GM19467 (cell line): ENCODE data around the gene ST3GAL2.
"Not testable (repeated sequence)": the region's sequence is repeated elsewhere in the genome, so short reads cannot be mapped to it uniquely, and the experiment has no call there.

Experiments used
- ATAC-seq: cut with Tn5 transposase; IDR thresholded peaks from one replicate; pipeline ENCODE4 v1.9.1; 2021; ENCODE audit warnings: mild to moderate bottlenecking, moderate library complexity; ENCODE audit not compliant: unreplicated experiment

ST3GAL2 gene

DNA sequence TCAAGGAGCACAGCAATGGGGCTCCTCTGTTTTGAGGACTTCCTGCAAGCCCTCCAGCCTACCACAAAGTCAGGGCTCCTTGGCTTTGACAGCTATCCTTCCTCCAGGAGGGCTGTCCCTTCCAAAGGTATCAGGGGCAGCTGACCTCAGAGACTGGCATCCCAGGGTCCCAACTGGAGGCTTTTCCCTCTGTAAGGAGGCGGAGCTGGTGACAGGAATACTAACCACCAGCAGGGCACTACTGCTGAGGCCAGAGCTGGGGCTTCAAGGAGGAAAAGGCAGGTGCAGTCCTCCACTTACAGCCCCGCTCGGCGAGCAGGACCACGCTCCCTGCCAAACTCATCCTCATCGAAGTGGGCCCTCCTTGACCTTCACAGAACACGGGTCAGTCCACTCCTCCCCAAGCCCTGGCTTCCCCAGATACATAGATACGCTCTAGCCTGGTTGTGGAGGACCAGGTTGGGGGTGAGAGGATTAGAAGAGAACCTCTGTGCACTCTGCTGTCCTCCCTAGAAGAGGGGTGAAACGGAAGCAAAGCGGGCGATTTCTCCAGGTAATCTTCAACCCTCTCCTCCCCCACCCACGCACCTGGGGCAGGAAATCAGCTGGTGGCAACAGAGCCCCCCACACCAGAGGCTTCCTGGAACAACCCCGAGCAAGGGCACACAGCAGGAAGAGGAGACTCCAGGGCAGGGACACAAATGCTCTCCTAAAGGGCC, 20.5 kb downstream of the ST3GAL2 start:
- no peak for ATAC-seq

DNA sequence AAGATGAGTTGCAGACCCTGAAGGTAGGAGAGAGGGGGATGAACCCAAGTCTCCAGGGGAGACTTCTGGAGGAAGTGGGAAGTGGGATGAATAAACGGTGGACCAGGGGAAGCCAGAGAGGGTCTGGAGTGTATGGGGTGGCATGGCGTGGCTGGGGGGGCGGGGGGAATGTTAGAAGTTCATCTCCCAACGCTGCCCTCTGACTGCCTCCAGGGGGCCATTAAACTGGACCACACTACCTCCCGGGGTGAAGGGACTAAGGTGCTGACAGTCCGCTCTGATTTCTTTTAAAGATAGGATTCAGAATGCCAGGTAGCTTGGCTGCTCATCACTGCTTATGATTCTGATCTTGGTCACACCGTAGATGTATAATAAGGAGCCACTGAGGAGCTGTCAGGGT, 21.2 kb downstream of the ST3GAL2 start:
- no peak for ATAC-seq

DNA sequence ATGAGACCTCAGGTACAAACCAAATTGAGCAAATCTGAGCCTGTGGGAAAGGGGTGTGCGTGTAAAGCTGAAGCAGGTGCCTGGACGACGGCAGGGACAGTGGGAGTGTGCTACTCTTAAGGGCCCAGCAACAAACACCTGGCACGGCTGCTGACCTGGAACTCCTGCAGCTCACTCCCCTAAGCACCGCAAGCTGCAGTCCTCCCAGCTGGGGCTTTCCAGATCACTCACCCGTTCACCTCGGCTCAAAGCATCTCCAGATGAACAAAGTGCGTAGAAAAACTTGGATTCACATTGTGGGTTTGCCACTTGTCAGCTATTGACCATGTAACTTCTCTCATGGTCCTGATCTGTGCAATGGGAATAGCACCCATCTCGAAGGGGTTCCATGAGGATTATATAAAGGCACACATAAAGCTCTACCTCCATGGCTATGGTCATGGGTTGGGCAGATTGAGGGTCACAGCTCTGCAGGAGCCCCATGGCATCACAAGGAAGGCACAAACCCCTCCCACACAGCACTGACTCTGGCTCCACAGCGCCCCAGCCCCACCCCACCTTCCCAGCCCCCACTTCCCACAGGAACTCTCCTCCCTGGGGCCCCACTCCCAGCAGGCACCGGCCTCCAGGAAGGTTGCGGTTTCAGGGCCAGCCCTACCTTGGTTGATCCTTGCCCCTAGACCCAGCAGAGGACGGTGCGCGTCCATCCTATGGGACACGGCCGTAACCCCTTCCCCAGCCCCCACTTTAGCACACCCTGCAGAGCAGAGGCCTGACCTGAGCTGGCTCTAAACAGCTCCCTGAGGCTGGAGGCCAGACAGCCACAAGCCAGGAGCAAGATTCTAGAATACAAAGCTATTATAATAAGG, 21.9 kb downstream of the ST3GAL2 start:
- ATAC-seq, result peak; percentile 75

DNA sequence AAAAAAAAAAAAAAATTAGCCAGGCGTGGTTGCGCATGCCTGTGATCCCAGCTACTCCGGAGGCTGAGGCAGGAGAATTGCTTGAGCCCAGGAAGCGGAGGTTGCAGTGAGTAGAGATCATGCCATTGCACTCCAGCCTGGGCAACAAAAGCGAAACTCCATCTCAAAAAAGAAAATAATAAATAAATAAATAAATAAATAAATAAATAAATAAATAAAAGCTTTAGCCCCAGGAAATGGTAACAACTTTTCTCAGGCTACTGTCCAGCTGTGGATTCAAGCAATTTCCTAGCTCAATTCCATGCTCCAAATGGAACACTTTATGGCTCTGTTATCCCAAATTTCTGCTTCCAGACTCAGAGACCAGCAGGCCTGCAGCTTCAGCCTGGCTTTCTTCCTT, 25.3 kb downstream of the ST3GAL2 start:
- not testable (repeated sequence) for ATAC-seq

DNA sequence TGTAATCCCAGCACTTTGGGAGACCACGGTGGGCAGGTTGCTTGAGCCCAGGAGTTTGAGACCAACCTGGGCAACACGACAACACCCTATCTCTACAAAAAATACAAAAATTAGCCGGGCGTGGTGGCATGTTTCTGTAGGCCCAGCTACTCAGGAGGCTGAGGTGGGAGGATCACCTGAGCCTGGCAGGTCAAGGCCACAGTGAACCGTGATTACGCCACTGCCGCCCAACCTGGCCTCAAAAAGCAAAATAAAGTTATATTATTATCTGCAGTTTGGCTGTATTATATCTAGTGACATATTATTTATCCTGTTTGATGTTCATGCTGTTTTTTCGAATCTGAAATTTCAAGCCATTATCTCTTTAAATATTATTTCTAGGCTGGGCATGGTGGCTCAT, 26.5 kb downstream of the ST3GAL2 start:
- ATAC-seq, result no peak

DNA sequence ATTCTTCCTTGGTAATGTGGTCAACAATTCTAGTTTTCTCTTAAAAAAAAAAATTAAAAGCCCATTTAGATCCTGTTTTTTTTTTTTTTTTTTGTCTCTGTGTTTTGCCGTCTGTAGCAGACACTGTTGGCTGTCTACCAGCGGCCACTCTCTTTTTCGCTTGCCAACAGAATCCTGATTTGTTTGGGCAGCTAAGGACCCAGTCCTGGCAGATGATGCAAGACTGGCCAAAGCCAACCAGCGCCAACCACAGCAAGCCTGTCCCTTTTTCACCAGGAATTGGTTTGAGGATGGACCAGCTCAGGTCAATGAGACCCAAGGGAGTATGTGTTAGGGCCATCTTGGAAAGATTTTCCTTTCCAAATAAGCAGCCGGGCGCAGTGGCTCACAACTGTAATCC, 28.2 kb downstream of the ST3GAL2 start:
- ATAC-seq, result no peak

DNA sequence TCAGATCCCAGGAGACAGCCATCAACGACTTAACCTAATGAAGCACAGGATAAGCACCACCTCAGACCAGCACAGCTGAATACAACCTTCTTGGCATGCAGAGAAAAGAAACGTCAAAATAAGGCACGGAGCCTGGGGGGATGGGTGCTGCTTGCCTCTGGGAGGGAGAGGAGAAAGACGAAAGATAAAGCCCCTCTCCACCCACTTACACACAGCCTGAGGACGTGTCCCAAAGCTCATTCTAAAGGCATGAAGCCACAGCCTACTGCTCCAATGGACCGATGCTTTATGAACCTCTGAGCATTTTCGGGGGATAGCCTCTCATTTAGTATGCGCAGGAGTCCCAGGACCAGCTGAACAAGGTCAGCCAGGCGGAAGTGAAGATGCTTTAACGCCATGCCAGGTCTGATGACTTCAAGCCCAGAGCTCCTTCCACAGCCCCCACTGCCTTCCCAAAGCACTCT, 31.1 kb downstream of the ST3GAL2 start:
- no peak for ATAC-seq

DNA sequence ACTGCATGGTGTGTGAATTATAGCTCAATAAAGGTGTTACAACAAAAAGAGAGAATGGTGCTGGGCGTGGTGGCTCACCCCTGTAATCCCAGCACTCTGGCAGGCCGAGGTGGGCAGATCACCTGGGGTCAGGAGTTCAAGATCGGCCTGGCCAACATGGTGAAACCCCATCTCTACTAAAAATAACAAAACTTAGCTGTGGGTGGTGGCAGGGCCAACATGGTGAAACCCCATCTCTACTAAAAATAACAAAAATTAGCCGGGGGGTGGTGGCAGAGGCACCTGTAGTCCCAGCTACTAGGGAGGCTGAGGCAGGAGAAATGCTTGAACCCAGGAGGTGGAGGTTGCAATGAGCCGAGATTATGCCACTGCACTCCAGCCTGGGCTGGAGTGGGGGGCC, 32.8 kb downstream of the ST3GAL2 start:
- not testable (repeated sequence) for ATAC-seq

DNA sequence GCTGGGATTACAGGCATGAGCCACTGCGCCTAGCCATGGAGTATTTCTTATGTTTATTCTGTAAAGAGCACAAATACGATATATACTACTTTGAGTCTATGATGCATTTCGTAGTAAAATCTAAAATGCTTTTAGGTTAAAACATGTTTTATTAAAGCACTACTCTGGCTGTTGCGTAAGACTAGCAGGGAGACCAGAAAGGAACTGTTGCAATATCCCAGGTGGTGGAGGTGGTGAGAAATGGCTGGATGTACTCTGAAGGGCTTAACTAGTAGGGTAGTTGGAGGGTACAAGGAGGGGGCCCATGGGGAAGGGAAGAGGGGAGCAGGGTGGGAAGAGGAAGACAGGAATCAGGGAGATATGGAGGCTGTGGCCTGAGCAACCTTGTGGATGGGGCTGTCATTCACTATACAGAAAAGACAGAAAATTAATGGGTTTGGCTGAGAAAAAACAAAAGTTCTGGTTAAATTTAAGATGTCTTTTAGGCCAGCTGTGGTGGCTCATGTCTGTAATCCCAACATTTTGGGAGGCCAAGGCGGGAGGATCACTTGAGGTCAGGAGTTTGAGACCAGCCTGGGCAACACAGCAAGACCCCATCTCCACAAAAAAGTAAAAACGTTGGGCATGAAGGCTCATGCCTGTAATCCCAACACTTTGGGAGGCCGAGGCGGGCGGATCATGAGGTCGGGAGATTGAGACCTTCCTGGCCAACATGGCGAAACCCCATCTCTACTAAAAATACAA, 35.8 kb downstream of the ST3GAL2 start:
- ATAC-seq, result no peak

DNA sequence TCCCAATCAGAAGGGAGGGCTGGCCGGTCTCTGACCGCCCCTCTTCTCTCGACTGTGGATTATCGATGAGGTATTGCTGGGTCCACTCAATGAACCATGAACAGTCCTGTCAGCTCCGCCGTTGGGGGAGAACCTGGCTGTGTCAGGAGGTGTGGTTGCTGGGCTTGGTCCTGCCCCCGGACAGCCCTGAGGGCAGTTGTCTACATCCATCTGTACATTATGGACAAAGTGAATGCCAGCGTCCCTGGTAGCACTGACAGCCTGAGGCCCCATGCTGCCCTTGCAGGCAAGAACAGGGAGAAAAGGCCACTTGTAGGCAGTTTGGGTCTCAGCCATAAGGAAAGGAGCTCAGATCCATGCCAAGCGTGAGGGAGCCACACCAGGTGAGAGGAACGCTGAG, 38.9 kb downstream of the ST3GAL2 start:
- no peak for ATAC-seq

DNA sequence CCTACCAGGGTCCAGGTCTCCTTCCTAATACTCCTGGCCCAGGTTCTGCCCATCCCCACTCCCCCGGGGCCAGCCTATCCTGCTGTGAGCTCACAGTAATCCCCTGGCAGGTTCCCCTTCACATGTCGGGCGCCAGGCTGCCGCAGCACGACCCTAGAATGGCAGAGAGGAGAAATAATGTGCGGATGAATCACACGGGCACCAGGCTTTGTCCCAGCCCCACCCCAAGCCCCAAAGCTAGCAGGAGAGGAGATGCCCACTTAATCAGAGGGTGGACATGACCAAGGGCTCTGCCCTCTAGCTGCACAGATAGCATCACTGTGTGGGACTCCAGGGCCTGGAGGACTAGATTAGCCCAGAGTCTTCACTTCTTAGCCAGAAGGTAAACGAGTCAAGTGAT, 39.5 kb downstream of the ST3GAL2 start:
- ATAC-seq, result no peak

DNA sequence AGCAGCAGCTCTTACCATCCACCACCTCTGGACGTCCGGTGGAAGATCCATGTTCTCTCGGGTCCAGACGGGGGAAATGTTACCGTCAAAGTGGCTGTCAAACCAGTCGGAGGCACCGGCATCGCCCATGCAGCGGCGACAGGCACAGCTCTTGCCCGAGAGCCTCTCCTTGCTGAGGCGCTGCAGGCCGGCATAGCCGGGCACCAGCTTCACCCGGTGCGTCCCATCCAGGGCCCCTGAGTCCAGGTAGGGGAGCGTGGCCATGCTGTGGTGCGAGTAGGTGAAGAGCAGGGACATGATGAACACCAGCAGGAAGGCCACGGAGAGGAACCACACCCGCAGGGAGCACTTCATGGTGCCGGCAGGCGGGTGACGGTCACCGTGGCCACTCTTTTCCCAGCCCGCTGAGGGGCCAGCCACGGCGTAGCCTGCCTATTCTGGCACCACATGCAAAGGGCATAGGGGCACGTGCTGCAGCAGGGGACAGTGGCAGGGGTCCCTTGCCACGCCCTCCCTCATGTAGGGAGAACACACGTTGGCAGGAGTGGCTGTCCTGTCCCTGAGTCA, 40.6 kb downstream of the ST3GAL2 start:
- no peak for ATAC-seq

DNA sequence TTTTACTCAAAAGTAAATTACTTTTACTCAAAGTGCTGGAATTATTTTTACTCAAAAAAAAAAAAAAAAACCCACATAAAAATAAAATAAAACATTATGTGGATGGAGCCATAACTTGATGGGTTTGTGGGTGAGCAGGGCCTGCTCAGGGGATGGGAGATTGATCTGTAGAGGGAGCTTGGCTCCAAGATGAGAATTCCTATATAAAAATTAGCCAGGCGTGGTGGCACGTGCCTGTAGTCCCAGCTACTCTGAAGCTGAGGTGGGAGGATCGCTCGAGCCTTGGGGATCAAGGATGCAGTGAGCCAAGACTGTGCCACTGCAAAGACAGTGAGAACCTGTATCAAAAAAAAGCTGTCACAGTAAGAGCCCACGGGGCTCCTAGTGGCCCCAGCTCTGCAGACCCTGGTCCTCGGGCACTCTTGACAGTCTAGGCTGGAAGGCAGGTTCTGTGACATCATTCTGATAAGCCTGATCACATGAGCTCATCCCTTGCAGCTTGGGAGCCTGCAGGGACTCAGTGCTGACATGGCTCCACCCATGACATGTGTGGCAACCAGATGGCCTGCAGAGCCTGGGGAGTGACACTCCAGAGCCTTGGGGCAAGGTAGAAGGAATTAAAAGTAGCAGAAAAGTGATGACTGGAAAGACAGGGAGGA, 42.5 kb downstream of the ST3GAL2 start:
- no peak for ATAC-seq

DNA sequence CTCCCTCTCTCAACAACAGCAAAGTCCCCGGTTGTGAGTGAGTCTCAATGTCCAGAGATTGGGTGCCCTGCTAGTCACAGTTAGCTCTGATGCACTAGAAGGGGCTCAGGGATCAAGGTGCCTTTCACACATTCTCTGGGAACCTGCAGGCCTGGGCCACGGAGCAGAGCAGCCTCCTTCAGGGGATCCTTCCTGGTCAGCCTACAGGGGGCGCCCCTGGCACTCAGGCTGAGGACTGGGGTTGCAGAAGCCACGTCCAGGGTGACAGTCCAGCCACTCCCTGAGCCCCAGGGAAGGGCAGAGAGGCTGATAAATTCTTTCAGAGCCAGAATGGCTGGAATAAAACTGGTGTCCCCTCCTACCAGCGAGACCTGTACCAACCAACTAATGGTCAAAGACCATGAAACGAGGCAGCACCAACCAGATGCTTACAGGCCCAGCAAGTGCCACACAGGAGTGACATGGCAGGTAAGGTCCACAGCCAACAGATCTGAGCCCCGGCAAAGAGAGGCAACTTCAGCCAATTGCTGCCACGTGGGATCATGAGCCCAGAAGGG, 43.5 kb downstream of the ST3GAL2 start:
- ATAC-seq, result no peak

DNA sequence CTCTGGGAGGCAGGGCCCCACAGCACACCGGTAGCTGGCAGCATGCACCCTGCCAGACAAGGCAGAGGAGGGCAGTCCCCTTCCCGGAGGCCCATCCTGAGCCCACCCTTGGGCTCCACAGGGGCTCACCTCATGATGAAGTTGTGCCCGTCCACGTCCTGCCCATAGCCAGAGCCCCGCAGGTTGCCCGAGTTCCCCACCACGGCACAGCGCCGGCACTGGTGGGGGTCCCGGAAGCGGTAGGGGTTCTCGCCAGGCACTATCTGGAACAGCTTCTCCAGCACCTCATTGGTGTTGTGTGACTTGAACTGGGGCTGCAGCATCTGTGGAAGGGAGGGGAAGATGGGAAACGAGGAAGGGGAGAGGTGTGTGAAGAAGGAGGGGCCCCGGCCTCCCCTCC, 44.0 kb downstream of the ST3GAL2 start:
- ATAC-seq, result no peak

DNA sequence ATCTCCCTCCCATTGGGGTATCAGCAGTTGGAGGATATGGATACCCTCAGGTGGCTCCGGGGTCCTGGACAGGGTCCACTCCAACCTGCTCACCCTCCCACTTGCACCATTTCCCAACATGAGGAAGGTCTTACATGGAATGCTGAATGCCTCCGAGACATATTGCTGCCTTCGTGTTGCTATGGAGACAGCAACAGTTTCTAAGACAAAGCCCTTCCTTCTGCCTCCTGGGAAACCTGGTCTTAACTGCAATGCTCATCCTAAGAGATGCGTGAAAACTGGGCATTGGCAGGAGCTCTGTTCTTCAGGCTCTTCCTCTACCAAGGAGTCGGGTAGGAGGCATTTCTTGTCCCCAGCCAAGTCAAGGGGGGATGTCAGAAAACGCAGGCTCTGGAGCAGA, 45.2 kb downstream of the ST3GAL2 start:
- no peak for ATAC-seq

DNA sequence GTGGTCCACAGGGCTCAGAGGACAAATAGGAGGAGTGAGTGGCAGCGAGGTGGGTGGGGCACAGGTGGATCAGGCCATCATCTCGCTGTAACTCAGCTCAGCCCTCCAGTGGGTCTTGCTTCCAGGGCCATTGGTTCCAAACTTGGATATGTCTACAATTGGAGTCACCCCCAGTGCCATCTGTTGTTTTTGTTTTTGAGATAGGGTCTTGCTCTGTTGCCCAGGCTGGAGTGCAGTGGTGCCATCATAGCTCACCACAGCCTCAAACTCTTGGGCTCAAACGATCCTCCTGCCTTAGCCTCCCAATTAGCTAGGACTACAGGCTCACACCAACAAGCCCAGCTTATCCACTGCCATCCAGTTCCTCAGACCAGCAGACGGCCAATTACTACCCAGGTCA, 46.3 kb downstream of the ST3GAL2 start:
- no peak for ATAC-seq

DNA sequence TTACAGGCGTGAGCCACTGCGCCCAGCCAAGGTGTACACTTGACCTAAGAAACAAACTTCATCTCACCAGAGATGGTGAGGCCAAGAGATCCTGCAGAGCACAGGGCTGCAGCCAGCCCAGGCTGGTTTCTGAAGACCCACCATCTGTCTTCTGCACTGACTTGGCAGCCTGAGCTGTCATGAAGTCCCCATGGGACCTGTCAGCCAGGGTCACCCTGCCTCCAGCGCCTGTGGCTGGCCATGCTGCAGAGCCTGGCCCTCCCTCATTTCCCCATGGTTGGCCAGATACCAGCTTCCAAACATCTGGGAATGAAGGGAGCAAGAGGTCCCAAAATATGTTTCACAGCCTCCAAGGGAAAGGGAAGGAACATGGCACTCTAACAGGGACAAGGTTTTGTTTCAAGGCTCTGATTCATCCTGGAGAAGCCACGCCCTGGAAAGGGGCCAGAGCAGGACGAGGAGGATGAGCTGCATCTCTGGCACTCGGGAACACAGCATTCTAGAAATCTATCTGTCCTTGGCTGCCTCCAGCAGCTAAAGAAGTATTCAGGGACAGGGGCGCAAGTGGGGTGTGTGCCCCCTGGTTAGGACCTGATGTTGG, 46.9 kb downstream of the ST3GAL2 start:
- no peak for ATAC-seq

DNA sequence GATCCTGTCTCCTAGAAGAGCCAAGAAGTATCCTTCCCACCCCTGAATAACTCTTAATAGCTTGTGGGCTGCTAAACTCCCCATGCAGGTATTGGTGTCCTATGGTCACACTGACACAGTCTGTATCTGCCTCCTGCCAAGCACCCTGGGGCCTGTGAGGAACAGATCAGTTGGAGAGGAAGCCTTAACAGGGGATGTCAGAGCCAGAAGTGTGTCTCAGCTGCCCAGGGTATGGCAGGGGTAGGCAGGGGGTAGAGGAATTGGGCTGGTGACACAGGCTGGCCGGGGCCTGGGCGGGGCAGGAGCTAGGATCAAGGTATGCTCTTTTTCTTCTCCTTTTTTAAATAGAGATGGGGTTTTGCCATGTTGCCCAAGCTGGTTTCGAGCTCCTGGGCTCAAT, 47.5 kb downstream of the ST3GAL2 start:
- no peak for ATAC-seq

DNA sequence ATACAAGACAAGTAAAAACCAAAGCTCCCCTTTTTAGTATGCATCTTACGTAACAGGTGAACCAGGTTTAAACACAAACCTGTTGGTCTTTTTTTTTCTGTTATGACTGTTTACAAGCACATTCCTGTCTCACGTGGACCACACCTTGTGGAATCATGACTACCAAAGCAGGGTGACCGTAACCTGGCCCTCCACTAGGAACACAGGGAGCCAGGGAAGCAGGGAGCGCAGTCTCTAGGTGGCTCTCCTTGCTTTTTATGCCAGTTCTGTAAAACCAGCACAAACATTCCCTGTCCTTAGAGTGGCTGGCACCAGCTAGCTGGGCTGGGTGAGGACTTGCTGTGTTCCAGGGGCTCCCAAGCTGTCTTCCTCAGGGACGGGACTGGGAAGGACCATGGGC, 48.1 kb downstream of the ST3GAL2 start:
- ATAC-seq, result no peak
